ENCODE data around the gene TMEM169. TPM values are rescaled to one million over a fixed set of nuclear protein-coding genes. Genes with fewer than 3 reads are reported as not detected.
A peak's percentile ranks its signal among the peaks of the same experiment; 100 is the strongest.

TMEM169 gene
- total and polyA plus RNA-seq, 2 of the 13 experiments (the other 11 are each of a cell fraction or from before 2014, with no cell fraction given) = 1.5 to 4.5 TPM

DNA sequence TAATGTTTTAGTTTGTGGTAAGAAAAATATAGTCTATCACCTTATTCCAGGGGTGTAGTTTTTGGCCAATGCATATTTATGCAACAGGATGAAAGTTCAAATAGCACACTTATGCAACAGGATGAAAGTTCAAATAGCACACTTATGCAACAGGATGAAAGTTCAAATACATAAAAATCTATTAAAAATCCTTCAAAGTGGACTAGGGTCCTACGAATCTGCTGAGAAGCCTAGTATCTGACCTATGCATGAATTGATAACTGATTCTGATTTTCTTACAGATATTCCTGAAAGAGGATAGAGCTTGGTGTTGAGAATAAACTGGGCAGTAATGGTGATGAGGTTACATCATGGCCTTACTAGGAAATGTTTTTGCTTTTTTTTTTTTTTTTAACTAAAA lies 2.9 kb upstream of the TMEM169 start (continued):
- TF ChIP-seq, protein P1, sequence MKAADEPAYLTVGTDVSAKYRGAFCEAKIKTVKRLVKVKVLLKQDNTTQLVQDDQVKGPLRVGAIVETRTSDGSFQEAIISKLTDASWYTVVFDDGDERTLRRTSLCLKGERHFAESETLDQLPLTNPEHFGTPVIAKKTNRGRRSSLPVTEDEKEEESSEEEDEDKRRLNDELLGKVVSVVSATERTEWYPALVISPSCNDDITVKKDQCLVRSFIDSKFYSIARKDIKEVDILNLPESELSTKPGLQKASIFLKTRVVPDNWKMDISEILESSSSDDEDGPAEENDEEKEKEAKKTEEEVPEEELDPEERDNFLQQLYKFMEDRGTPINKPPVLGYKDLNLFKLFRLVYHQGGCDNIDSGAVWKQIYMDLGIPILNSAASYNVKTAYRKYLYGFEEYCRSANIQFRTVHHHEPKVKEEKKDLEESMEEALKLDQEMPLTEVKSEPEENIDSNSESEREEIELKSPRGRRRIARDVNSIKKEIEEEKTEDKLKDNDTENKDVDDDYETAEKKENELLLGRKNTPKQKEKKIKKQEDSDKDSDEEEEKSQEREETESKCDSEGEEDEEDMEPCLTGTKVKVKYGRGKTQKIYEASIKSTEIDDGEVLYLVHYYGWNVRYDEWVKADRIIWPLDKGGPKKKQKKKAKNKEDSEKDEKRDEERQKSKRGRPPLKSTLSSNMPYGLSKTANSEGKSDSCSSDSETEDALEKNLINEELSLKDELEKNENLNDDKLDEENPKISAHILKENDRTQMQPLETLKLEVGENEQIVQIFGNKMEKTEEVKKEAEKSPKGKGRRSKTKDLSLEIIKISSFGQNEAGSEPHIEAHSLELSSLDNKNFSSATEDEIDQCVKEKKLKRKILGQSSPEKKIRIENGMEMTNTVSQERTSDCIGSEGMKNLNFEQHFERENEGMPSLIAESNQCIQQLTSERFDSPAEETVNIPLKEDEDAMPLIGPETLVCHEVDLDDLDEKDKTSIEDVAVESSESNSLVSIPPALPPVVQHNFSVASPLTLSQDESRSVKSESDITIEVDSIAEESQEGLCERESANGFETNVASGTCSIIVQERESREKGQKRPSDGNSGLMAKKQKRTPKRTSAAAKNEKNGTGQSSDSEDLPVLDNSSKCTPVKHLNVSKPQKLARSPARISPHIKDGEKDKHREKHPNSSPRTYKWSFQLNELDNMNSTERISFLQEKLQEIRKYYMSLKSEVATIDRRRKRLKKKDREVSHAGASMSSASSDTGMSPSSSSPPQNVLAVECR (CRISPR knock-in tag; IDR thresholded peaks at IDR 0.05; ENCODE audit: borderline replicate concordance) = peak; percentile 53; the same call in 1 of the 2 replicates
- TF ChIP-seq, protein P2, sequence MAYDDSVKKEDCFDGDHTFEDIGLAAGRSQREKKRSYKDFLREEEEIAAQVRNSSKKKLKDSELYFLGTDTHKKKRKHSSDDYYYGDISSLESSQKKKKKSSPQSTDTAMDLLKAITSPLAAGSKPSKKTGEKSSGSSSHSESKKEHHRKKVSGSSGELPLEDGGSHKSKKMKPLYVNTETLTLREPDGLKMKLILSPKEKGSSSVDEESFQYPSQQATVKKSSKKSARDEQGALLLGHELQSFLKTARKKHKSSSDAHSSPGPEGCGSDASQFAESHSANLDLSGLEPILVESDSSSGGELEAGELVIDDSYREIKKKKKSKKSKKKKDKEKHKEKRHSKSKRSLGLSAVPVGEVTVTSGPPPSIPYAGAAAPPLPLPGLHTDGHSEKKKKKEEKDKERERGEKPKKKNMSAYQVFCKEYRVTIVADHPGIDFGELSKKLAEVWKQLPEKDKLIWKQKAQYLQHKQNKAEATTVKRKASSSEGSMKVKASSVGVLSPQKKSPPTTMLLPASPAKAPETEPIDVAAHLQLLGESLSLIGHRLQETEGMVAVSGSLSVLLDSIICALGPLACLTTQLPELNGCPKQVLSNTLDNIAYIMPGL (CRISPR knock-in tag; IDR thresholded peaks at IDR 0.05; ENCODE audit: borderline replicate concordance in 1 of 2, low read depth in 1 of 2) = peak in 1 of 2 experiments; percentile 84; a peak in 1 of 4 replicates
- no peak for TF ChIP-seq SOX6 (IDR thresholded peaks at IDR 0.05)
- peak; percentile 81 for TF ChIP-seq SOX6 (CRISPR knock-in tag; IDR thresholded peaks at IDR 0.05)
- TF ChIP-seq MIER3 (CRISPR knock-in tag; IDR thresholded peaks at IDR 0.05; ENCODE audit: borderline replicate concordance) = peak; percentile 100
- TF ChIP-seq ZNF878 (CRISPR knock-in tag; IDR thresholded peaks at IDR 0.05) = peak; percentile 92; the same call in 1 of the 2 replicates
- no peak for TF ChIP-seq PAX8 (CRISPR knock-in tag; IDR thresholded peaks at IDR 0.05; ENCODE audit: borderline replicate concordance)
- no peak for TF ChIP-seq ZNF776 (CRISPR knock-in tag; IDR thresholded peaks at IDR 0.05)
- TF ChIP-seq, protein P3, sequence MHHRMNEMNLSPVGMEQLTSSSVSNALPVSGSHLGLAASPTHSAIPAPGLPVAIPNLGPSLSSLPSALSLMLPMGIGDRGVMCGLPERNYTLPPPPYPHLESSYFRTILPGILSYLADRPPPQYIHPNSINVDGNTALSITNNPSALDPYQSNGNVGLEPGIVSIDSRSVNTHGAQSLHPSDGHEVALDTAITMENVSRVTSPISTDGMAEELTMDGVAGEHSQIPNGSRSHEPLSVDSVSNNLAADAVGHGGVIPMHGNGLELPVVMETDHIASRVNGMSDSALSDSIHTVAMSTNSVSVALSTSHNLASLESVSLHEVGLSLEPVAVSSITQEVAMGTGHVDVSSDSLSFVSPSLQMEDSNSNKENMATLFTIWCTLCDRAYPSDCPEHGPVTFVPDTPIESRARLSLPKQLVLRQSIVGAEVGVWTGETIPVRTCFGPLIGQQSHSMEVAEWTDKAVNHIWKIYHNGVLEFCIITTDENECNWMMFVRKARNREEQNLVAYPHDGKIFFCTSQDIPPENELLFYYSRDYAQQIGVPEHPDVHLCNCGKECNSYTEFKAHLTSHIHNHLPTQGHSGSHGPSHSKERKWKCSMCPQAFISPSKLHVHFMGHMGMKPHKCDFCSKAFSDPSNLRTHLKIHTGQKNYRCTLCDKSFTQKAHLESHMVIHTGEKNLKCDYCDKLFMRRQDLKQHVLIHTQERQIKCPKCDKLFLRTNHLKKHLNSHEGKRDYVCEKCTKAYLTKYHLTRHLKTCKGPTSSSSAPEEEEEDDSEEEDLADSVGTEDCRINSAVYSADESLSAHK (CRISPR knock-in tag; IDR thresholded peaks at IDR 0.05; ENCODE audit: borderline replicate concordance) = no peak
- peak; percentile 92 for TF ChIP-seq NFIC (IDR thresholded peaks at IDR 0.05; ENCODE audit: low read length)
- TF ChIP-seq, protein P4, sequence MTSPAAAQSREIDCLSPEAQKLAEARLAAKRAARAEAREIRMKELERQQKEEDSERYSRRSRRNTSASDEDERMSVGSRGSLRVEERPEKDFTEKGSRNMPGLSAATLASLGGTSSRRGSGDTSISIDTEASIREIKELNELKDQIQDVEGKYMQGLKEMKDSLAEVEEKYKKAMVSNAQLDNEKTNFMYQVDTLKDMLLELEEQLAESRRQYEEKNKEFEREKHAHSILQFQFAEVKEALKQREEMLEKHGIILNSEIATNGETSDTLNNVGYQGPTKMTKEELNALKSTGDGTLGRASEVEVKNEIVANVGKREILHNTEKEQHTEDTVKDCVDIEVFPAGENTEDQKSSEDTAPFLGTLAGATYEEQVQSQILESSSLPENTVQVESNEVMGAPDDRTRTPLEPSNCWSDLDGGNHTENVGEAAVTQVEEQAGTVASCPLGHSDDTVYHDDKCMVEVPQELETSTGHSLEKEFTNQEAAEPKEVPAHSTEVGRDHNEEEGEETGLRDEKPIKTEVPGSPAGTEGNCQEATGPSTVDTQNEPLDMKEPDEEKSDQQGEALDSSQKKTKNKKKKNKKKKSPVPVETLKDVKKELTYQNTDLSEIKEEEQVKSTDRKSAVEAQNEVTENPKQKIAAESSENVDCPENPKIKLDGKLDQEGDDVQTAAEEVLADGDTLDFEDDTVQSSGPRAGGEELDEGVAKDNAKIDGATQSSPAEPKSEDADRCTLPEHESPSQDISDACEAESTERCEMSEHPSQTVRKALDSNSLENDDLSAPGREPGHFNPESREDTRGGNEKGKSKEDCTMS (CRISPR knock-in tag; conservative IDR thresholded peaks at IDR 0.05) = peak; percentile 87; the same call in 1 of the 2 replicates
- TF ChIP-seq CEBPG (CRISPR knock-in tag; IDR thresholded peaks at IDR 0.05) = peak; percentile 100
- TF ChIP-seq, protein P5, sequence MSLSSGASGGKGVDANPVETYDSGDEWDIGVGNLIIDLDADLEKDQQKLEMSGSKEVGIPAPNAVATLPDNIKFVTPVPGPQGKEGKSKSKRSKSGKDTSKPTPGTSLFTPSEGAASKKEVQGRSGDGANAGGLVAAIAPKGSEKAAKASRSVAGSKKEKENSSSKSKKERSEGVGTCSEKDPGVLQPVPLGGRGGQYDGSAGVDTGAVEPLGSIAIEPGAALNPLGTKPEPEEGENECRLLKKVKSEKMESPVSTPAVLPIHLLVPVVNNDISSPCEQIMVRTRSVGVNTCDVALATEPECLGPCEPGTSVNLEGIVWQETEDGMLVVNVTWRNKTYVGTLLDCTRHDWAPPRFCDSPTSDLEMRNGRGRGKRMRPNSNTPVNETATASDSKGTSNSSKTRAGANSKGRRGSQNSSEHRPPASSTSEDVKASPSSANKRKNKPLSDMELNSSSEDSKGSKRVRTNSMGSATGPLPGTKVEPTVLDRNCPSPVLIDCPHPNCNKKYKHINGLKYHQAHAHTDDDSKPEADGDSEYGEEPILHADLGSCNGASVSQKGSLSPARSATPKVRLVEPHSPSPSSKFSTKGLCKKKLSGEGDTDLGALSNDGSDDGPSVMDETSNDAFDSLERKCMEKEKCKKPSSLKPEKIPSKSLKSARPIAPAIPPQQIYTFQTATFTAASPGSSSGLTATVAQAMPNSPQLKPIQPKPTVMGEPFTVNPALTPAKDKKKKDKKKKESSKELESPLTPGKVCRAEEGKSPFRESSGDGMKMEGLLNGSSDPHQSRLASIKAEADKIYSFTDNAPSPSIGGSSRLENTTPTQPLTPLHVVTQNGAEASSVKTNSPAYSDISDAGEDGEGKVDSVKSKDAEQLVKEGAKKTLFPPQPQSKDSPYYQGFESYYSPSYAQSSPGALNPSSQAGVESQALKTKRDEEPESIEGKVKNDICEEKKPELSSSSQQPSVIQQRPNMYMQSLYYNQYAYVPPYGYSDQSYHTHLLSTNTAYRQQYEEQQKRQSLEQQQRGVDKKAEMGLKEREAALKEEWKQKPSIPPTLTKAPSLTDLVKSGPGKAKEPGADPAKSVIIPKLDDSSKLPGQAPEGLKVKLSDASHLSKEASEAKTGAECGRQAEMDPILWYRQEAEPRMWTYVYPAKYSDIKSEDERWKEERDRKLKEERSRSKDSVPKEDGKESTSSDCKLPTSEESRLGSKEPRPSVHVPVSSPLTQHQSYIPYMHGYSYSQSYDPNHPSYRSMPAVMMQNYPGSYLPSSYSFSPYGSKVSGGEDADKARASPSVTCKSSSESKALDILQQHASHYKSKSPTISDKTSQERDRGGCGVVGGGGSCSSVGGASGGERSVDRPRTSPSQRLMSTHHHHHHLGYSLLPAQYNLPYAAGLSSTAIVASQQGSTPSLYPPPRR (CRISPR knock-in tag; IDR thresholded peaks at IDR 0.05; ENCODE audit: borderline replicate concordance) = peak; percentile 75; the same call in 1 of the 2 replicates
